Thymus (tissue), 11 donors: ENCODE measurements around the gene FRMPD1. TPM values are rescaled to one million over a fixed set of nuclear protein-coding genes. Genes with fewer than 3 reads are reported as not detected.

Experiments used
- DNase-seq, 9 donors: peaks; one replicate each; pipeline ENCODE4 v3.0.0-alpha.2; 2013; ENCODE audit warnings: low spot score in 9 of 9, low read depth in 6 of 9, missing footprints in 1 of 9
- H3K27ac ChIP-seq, 2 donors: one replicate each; pipeline ENCODE4 v1.5.1; 2013; ENCODE audit warnings: control low read depth in 1 of 2, low read depth in 1 of 2, low read length in 1 of 2, mild to moderate bottlenecking in 1 of 2, moderate library complexity in 1 of 2
- H3K27me3 ChIP-seq, 2 donors: one replicate each; pipeline ENCODE4 v1.5.1; 2013; ENCODE audit warnings: low read length in 1 of 2; ENCODE audit not compliant: control insufficient read depth in 2 of 2, insufficient read depth in 1 of 2
- H3K36me3 ChIP-seq, 2 donors: one replicate each; pipeline ENCODE4 v1.5.1; 2013; ENCODE audit warnings: low read length in 1 of 2, mild to moderate bottlenecking in 1 of 2, moderate library complexity in 1 of 2; ENCODE audit not compliant: control insufficient read depth in 2 of 2, insufficient read depth in 2 of 2
- H3K4me1 ChIP-seq, 2 donors: one replicate each; pipeline ENCODE4 v1.5.1; 2013; ENCODE audit warnings: low read length in 2 of 2; ENCODE audit not compliant: control insufficient read depth in 2 of 2, insufficient read depth in 2 of 2
- H3K4me3 ChIP-seq, 2 donors: one replicate each; pipeline ENCODE4 v1.5.1; 2013; ENCODE audit warnings: low read length in 2 of 2, control low read depth in 1 of 2, mild to moderate bottlenecking in 1 of 2
- H3K9me3 ChIP-seq, 2 donors: one replicate each; pipeline ENCODE4 v1.5.1; 2013; ENCODE audit warnings: low read length in 1 of 2, mild to moderate bottlenecking in 1 of 2; ENCODE audit not compliant: control insufficient read depth in 2 of 2, insufficient read depth in 1 of 2
- WGBS: extraction: QIAGEN DNeasy Blood & Tissue Kit; methylation state at CpG from one replicate; pipeline ENCODE4 v1.1.7; 2013; 5-methylcytosine and 5-hydroxymethylcytosine counted together
- polyA plus RNA-seq: library from polyadenylated mRNA; stranded (reverse); fragments of 200-250 nt; gene quantifications from one replicate; pipeline ENCODE4 v1.2.3, GENCODE V29; 2013
- total RNA-seq: library from RNA; stranded (reverse); fragments of 120-200 nt; gene quantifications from one replicate; pipeline ENCODE4 v1.2.4, GENCODE V29; 2013
- donor health status: healthy.

Gene FRMPD1
- total and polyA plus RNA-seq, 2 donors = 0.14 to 0.16 TPM

DNA sequence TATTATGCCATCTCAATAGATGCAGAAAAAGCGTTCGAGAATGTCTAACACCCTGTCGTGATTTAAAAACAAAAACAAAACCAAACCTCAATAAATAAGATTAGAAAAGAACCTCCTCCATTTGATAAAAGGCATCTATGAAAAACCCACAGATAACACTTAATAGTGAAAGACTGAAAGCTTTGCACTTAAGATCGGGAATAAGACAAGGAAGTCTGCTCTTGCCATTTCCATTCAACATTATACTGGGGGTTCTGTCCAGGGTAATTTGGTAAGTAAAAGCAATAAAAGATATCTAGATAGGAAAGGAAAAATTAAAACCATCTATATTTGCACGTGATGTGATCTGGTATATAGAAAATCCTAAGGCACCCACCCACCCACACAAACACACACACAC, 141.4 kb downstream of the FRMPD1 start:
- 97% methylated on average over 5 of the region's 5 CpGs for WGBS
- DNase-seq = no peak
- H3K27me3 ChIP-seq = peaks cover 0 to 9% of the 10 kb centered on the region in 2 donors
- H3K36me3 ChIP-seq = no peaks in the 10 kb centered on the region
- no peaks in the 10 kb centered on the region for H3K4me1 ChIP-seq
- no peak overlapping the region for H3K27ac ChIP-seq
- no peaks in the 10 kb centered on the region for H3K9me3 ChIP-seq
- no peak overlapping the region for H3K4me3 ChIP-seq

DNA sequence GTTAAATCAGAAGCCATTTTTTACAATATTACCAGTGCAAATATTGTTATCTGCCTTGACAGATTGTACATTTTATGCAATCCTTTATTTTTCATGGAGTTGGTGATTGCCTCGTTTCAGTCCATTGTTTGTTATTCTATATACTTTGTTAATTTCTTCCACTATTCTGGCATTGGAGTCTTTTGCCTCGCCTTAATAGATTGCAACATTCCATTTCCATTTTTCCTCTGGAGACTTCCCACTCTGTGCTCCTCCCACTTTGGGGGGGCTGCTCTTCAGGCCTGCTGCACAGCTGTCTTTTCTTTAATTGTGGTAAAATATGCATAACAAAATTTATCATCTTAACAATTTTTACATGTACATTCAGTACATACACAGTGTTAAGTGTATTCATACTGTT, 145.5 kb downstream of the FRMPD1 start:
- no peaks in the 10 kb centered on the region for H3K27me3 ChIP-seq
- H3K27ac ChIP-seq = no peak overlapping the region
- no peak for DNase-seq
- no peaks in the 10 kb centered on the region for H3K36me3 ChIP-seq
- peaks cover 0 to 5% of the 10 kb centered on the region in 2 donors for H3K4me1 ChIP-seq
- no peaks in the 10 kb centered on the region for H3K9me3 ChIP-seq
- H3K4me3 ChIP-seq = no peak overlapping the region
- WGBS = 94% methylated on average over 2 of the region's 2 CpGs

Other genes starting within 250 kb of the FRMPD1 start
- gene GRHPR, start 228.3 kb upstream of the FRMPD1 start, total RNA-seq = 70.1 TPM
- 59.2 TPM for gene GRHPR, start 228.3 kb upstream of the FRMPD1 start, polyA plus RNA-seq
- 10.9 TPM for gene ZBTB5, start 185.5 kb upstream of the FRMPD1 start, total RNA-seq
- 8.0 TPM for gene ZBTB5, start 185.5 kb upstream of the FRMPD1 start, polyA plus RNA-seq
- gene POLR1E, start 165.0 kb upstream of the FRMPD1 start, total RNA-seq = 21.0 TPM
- 22.0 TPM for gene POLR1E, start 165.0 kb upstream of the FRMPD1 start, polyA plus RNA-seq
- gene FBXO10, start 74.6 kb upstream of the FRMPD1 start, total RNA-seq = 3.2 TPM
- 2.5 TPM for gene FBXO10, start 74.6 kb upstream of the FRMPD1 start, polyA plus RNA-seq
- gene TOMM5, start 58.4 kb upstream of the FRMPD1 start, total RNA-seq = 170 TPM
- gene TOMM5, start 58.4 kb upstream of the FRMPD1 start, polyA plus RNA-seq = 132 TPM
- gene TRMT10B, start 102.9 kb downstream of the FRMPD1 start, total RNA-seq = 3.6 TPM
- gene TRMT10B, start 102.9 kb downstream of the FRMPD1 start, polyA plus RNA-seq = 9.7 TPM
- 46.3 TPM for gene EXOSC3, start 134.1 kb downstream of the FRMPD1 start, total RNA-seq
- gene EXOSC3, start 134.1 kb downstream of the FRMPD1 start, polyA plus RNA-seq = 38.9 TPM
- gene DCAF10, start 149.8 kb downstream of the FRMPD1 start, total RNA-seq = 7.7 TPM
- 7.6 TPM for gene DCAF10, start 149.8 kb downstream of the FRMPD1 start, polyA plus RNA-seq